Medulla oblongata (tissue), 1 donor: Measurements from ENCODE around the gene CEP57L1.

Experiments
- DNase-seq: peaks from one replicate; pipeline ENCODE4 v3.0.0-alpha.2; 2015; ENCODE audit errors: extremely low spot score

CEP57L1 gene

DNA sequence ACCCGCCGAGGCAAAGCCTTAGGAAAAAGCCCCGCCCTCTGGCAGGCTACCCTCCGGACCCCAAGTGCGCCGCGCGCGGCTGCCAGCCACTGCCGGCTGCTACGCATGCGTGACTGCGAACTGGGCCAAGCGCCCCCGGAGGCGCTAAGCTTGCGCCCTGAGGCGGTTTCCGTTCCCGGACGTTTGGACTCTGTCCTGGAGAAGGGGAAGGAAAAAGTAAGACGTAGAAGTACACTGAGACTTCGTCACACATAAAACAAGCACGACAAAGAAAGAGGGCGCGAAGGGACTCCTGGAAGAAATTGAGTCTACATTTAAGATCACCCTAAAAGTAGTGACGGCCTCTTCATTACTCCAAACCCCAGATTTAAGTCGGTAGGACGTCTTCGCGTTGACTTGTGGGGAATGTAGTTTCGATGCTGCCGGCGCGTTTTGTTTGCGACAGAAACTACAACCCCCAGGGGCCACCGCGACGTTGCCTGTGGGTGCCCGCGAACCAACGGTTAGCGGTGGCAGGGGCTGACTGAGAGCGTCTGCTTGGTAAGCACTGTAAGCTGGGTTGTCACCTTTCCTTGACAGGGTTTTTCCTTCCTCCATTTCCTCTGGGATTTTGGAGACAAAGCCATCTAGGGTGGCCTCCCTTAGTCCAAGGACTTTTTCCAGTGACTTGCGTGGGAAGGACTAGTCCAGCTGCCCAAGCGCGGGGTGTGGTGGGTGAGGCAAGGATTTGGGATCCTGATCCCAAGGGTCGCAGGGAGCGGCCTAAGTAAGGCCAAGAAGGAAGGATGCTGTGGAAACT lies at the start of gene CEP57L1:
Gene CEP57L1 (plus strand): TSS at position 472 of the 799 bp plus-strand sequence. CDS start 49,715 bp downstream, outside the sequence.
- DNase-seq: peak; percentile 98

GRCh38 chr6:109048176-109048575 lies 47.1 kb upstream of the CEP57L1 start:
- no peak for DNase-seq

- DNase-seq: no peak
These were observed 46.5 kb upstream of the CEP57L1 start for GRCh38 chr6:109048670-109049415.

GRCh38 chr6:109050012-109050411 lies 45.3 kb upstream of the CEP57L1 start:
- DNase-seq: peak; percentile 79

GRCh38 chr6:109050447-109051102 lies 44.7 kb upstream of the CEP57L1 start:
- no peak for DNase-seq

GRCh38 chr6:109051301-109052017 lies 43.8 kb upstream of the CEP57L1 start:
- no peak for DNase-seq

DNA sequence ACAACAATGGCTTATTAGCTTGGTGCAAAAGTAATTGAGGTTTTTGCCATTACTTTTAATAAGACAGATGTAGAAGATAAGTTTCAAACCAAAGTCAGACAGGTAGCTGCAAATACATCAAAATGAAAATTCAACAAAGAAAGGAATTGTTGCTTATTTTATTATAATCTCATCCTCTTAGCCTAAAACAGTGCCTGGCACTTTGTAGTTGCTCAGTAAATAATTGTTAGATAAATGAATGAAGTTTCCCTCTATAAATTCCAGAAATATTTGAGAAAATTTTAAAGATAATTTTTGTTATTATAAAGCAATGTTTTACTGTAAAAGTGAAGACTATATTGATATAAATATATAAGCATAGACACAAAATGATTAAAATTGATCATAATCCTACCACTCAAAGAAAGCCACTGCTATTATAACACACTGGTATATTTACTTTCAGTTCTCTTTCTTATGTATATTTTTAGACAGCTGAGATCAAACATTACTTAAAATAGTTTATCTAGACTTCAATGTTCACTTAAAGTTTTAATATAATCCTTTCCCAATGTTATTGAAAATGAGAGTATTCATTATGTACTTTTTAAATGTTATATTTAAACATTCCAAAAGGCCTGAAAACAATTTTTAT lies 43.2 kb upstream of the CEP57L1 start:
- no peak for DNase-seq

DNA sequence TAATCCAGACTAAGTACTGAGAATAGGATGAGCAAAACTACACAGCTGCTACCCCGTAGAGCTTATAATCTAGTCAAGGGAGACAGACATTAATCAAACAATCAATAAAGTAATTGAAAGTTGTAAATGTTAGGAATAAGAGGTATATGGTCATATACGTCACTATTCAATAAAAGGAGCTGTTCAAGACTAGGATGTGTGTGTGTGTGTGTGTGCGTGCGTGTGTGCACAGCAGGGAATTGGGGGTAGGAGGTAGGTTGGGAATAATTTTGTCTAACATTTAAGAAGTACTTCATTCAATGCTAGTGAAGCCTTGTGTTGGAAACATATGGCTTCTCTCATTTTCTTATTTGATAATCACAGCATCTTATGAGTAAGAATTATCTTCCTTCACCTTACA lies 42.5 kb upstream of the CEP57L1 start:
- DNase-seq: no peak

DNA sequence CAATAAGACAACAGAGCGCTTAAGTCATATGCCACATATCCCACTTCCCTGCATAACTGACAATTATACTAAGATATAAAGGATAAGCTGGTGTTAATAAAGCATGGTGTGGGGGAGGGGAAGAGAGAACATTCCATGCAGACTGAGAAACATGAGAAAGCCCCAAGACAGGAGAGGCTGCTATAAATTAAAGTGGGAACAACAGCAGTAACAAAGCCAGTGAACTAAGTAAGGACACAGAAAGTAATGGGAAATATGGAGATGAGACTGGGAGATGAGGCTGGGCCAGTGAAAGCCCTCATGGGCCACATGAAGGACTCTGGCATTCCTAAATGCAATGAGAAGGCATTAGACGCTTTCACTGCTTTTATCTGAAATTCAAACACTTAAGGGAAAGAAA lies 42.0 kb upstream of the CEP57L1 start:
- DNase-seq: no peak

- DNase-seq: no peak
These were observed 39.5 kb upstream of the CEP57L1 start for GRCh38 chr6:109055771-109056235.

DNA sequence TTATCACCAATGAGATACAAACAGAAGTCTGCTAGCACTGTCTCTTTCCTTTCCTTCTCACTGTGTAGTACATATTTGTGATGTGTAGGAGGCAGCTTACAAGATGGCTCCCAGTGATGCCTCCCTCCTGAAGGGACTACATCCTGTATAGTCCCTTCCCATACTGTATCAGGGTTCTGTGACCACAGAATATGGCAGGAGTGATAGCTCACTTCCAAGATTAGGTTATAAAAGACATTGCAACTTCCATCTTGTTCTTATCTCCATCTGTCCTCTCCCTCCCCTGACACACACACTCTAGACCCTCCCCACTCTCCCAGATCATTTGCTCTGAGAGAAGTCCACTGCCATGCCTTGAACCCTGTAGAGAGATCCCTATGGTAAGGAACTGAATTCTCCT lies 38.6 kb upstream of the CEP57L1 start:
- DNase-seq: no peak

- DNase-seq: no peak
These were observed 36.7 kb upstream of the CEP57L1 start for GRCh38 chr6:109058620-109059019.

- DNase-seq: no peak
These were observed 36.2 kb upstream of the CEP57L1 start for GRCh38 chr6:109059153-109059552.

- DNase-seq: peak; percentile 66
These were observed 35.7 kb upstream of the CEP57L1 start for GRCh38 chr6:109059571-109060021.

DNA sequence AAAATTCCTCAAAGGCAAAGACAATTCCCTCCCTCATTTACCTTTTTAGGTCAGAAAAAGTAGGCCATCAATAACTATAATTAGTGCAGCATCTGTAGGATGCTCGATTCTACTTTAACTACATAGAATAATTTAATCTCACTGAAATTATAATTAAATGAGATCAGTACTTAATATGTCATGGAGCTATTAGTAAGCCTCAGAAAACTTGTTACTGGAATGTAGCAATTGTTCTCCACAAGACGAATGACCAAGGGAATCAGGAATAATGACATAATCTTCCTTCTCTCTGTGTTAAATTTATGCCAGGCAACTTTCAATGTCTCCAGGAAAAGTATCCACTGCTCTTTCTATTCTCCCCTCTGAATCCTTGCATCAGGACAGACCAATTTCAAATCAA lies 34.7 kb upstream of the CEP57L1 start:
- DNase-seq: no peak

DNA sequence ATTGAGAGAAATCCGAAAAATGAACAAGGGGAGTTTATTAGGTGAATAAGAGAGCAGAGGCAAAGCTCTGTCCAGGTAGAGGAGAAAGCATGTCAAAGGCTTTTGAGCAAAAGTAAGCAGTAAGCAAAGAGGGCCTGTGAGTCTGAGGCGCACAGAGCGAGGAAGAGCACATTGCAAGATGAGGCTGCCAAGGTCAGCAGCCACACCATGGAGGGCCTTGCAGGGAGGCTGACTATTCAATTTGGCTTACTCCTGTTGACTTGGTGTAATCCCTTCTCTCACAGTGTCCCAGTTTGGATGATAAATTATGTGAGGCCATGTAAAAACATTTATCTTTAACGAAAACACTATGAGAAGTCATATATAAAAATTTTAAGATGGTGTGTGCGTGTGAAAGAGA lies 33.1 kb upstream of the CEP57L1 start:
- DNase-seq: no peak

- DNase-seq: no peak
These were observed 32.4 kb upstream of the CEP57L1 start for GRCh38 chr6:109062767-109063352.

GRCh38 chr6:109069746-109070145 lies 25.6 kb upstream of the CEP57L1 start:
- DNase-seq: no peak

GRCh38 chr6:109071125-109071917 lies 24.0 kb upstream of the CEP57L1 start:
- DNase-seq: no peak
